WI38 (cell line): Measurements from ENCODE around the gene URB2.
"Not testable (repeated sequence)": the region's sequence is repeated elsewhere in the genome, so short reads cannot be mapped to it uniquely, and the experiment has no call there.

Source experiments
- H3K4me3 ChIP-seq: 2 replicates; pipeline ENCODE4 v1.5.1; 2011; ENCODE audit warnings: low read depth, mild to moderate bottlenecking, control low read depth, low read length
- TF ChIP-seq, protein P1 (sequence below): IDR thresholded peaks from 2 replicates; pipeline ENCODE4 v1.5.1; 2012; ENCODE audit warnings: low read depth, mild to moderate bottlenecking, control low read depth, low read length

The URB2 gene

DNA sequence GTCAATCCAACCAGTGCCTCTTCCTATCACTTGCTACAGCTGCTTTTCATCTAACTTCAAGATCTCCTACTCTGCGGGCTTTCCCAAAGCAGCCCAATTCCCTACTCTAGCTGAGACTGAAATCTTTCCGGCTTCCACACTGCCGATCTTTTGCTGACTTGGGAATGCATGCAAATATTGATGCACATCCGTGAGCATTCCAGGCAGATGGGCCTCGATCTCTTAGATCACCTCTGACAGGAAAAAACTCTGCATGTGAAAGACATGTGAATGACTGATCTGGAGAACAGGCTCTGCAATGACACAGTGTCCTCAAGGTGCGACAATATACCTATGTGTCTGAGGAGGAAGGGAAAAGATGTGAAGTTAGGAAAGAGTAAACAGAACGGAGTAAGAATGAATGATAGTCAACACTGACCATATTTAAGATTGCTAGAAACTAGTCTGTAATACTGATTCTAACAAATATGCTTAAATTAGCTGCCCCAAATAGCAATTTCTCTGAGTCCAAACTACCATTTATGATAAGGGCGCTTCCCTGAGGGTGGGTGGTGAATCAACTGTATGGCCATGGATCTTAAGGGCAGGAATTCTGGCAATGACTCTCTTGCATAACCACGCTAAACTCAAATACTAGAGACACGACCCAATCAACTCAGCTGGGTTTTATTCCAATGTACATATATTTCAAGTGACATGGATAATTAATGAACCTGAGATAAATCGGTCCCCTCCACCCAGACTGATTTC, 8.5 kb upstream of the URB2 start:
- TF ChIP-seq, protein P1, sequence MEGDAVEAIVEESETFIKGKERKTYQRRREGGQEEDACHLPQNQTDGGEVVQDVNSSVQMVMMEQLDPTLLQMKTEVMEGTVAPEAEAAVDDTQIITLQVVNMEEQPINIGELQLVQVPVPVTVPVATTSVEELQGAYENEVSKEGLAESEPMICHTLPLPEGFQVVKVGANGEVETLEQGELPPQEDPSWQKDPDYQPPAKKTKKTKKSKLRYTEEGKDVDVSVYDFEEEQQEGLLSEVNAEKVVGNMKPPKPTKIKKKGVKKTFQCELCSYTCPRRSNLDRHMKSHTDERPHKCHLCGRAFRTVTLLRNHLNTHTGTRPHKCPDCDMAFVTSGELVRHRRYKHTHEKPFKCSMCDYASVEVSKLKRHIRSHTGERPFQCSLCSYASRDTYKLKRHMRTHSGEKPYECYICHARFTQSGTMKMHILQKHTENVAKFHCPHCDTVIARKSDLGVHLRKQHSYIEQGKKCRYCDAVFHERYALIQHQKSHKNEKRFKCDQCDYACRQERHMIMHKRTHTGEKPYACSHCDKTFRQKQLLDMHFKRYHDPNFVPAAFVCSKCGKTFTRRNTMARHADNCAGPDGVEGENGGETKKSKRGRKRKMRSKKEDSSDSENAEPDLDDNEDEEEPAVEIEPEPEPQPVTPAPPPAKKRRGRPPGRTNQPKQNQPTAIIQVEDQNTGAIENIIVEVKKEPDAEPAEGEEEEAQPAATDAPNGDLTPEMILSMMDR = no peak

GRCh38 chr1:229619002-229619401, 7.0 kb upstream of the URB2 start:
- no peak overlapping the region for H3K4me3 ChIP-seq
- TF ChIP-seq, protein P1 = no peak

More for the DNA sequence above, 8.5 kb upstream of the URB2 start:
- no peak overlapping the region for H3K4me3 ChIP-seq

- TF ChIP-seq, protein P1 = no peak
- H3K4me3 ChIP-seq = no peak overlapping the region
Observed at GRCh38 chr1:229619614-229620013, 6.4 kb upstream of the URB2 start.

DNA sequence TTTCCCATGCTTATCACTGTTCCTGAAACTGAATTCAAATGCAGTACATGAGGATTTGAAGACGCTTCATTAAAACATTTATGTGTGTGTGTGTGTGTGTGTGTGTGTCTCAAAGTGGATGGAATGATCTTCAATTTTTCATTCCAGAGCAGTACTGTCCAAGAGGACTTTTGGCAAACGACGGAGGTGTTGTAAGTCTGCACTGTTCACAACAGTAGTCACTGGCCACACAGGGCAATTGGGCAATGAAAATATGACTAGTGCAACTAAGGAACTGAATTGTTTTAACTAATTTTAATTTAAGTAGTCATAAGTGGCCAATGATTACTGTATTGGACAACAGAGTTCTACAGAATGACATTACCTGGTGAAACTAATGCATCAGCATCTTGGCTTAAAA, 5.2 kb upstream of the URB2 start:
- TF ChIP-seq, protein P1 = no peak
- no peak overlapping the region for H3K4me3 ChIP-seq

- H3K4me3 ChIP-seq = no peak overlapping the region
- TF ChIP-seq, protein P1 = no peak
Observed at GRCh38 chr1:229621663-229622062, 4.4 kb upstream of the URB2 start.

DNA sequence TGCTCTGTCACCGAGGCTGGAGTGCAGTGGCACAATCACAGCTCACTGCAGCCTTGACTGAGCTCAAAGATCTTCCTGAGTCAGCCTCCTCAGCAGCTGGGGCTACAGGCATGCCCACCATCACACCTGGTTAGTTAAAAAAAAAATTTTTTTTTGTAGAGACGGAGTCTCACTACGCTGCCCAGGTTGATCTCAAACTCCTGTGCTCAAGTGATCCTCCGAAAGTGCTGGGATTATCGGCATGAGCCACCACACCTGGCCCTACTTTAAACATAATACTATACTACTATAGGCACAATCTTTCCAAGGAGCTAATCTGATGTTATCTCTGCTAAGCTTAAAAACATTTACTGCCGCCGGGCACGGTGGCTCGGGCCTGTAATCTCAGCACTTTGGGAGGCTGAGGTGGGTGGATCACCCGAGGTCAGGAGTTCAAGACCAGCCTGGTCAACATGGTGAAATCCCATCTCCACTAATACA, 3.4 kb upstream of the URB2 start:
- not testable (repeated sequence) for H3K4me3 ChIP-seq

DNA sequence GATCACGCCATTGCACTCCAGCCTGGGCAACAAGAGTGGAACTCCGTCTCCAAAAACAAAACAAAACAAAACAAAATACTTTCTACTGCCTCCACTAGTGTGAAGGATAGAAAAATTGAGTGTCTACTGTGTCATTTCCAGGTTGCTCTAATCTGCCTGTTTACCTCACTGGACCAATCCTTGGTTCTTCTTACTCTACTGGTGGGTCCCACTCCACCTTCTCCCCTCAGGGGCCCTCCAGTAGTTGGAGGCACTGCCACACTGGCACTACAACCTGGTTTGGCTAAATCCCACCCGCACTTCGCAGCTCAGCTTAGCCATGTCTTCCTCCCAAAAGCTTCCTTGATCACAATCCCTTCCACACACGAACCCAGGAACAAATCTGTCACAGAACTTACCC, 2.8 kb upstream of the URB2 start:
- no peak overlapping the region for H3K4me3 ChIP-seq
- TF ChIP-seq, protein P1 = no peak

DNA sequence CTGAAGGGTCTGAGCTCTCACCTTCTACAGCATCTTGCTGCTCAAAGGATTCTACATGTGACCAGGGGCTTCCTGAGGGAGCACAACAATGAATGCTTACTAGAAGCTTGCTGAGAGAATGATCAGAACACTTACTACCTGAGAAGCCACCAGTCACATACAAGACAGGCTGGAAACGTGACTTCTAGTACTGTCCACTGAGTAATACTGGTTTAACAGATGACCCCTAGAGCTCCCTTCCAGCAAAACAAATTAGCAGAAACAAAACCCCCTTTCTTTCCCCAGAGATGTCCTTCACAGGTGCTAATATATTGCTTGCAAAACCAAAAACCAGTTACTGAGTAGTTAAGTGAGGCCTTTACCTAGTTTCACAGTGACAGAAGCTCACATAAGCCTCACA, 2.2 kb upstream of the URB2 start:
- TF ChIP-seq, protein P1 = no peak
- H3K4me3 ChIP-seq = no peak overlapping the region
